NCI-H128 (cell line): ENCODE measurements around the gene OSTM1.

ENCODE experiments used
- DNase-seq: peaks from one replicate; lab custom pipeline; 2025; ENCODE audit not compliant: unreplicated experiment; lab: John Stamatoyannopoulos, UW

Gene OSTM1

DNA sequence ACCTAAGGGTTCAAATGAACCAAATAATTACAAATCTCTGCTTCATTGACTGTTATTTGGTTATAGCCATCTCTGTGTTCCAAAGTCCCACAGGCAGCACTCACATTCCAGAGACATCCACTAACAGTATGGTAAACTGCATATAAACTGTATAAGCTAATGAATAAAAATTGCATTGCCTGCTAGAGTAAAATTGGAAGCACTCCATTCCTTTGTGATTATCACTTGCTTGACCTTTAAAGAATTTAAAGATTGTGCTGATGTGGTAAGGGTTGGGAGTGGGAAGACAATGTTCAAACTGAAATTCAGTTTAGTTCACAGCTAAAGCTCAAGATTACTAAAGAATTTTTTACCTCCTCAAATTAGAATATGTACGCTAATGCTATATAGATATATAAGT lies 31.0 kb upstream of the OSTM1 start:
- DNase-seq: no peak

DNA sequence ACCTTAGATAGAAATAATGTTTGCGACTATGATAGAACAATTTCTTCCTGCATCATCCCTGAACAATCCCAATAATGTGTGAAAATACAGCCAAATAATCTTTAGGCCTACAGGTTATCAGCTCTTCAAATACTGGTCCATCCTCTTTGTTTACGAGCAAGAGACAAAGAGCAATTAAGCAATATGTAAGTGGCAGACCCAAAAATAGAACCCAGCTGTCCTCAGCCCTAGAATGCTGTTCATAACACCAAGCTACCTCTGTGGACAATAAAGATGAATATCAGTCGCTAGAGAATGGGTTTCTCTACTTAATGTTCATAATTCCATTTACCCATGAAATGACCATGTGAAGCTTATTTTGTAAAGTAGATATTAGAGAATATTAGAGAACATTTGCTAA lies 28.4 kb upstream of the OSTM1 start:
- no peak for DNase-seq

DNA sequence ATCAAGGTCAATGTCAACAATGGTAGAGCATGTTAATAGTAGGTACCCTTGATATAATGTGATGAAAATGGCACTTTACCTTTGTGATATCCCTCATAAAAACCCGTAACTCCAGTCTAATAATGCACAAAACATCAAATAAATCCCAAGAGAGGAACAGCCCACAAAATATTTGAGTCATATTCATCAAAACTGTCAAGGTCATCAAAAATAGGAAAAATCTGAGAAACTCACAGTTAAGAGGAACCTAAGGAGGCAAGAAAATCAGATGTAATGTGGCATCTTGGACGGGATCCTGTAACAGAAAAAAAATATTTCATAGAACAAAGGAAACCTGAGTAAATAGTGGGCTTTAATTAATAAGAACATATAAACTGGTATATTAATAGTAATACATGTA lies 25.5 kb upstream of the OSTM1 start:
- DNase-seq: no peak

DNA sequence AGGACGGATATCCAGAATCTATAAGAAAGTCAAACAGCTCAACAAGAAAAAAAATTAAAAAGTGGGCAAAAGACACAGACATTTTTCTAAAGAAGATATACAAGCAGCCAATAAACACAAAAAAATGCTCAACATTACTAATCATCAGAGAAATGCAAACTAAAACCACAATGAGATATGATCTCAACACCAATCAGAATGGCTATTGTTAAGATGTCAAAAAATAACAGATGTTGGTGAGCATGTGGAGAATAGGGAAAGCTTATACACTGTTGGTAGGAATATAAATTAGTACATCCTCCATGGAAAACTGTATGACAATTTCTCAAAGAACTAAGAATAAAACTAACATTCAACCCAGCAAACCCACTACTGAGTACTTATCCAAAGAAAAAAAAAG lies 23.3 kb upstream of the OSTM1 start:
- DNase-seq: no peak

DNA sequence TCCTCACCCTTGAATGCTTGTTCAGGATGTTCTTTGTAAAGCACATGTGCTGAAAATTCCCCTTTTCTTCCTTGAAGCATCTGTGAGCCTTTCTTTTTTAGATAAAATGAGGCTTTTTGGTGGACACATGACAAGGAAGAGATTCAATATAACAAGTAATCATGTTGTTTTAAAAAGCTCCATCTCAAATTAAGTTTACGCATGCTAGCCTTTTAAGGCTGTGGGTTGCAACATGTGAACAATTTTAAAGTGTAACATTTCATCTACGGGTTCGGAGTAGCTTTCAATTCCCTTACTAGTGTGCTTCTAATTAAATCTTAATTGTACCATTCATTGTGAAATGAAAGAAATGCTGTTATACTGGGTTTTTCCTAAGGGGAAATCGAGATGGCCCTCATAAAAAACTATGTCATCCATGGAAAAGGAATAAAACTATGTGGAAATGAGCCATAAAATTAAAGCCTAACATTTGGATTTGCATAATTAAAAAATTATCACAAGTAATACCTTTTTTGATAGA lies 19.3 kb upstream of the OSTM1 start:
- DNase-seq: no peak

DNA sequence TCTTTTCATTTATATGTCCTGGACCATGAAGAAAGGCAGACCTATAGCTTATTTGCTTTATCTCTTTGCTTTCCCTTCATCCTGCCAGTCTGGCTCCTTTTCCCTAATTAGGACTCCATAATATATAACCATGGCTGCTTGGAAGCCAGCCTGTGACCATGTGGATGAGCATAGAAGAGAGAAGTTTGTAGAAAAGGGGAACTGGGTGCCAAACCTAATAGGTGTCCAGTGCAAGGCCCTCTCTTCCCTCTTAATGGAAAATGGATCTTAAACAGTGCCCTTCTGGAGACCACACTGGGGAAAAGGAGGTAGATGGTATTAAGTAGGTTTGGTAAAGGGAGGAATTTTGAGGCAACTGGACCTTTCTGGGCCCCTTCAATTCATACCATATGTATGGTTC lies 16.7 kb upstream of the OSTM1 start:
- DNase-seq: no peak

DNA sequence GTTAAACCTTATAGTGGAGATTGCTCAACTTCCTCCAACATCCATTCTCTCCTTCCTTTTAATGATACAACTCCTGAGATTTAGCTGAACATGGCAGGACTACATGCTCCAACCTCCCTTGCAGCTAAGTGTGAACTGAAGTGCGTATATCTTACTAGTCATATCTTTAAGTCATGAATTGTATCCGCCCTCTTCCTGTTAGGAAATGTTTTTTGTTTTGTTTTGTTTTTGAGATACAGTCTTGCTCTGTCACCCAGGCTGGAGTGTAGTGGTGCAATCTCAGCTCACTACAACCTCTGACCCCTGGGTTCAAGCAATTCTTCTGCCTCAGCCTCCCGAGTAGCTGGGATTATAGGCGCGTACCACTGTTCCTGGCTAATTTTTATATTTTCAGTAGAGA lies 8.8 kb upstream of the OSTM1 start:
- no peak for DNase-seq

DNA sequence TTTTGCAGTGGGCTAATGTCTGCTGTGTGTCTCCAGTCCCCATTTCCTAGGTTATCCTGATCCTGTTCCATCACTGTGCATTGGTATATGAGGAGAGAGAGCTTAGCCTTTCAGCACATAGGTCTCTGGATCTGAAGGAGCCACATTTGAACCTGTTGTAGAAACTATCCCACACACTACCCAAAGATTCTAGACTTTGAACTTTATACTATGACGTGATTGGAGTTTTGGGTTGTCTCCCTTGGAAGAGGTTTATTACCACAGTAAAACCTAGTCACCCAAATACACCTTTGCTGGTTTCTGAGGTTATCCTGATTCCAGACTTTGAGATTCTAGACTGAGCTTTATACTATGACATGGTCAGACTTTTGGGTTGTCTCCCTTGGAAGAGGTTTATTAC lies 8.0 kb upstream of the OSTM1 start:
- DNase-seq: no peak

DNA sequence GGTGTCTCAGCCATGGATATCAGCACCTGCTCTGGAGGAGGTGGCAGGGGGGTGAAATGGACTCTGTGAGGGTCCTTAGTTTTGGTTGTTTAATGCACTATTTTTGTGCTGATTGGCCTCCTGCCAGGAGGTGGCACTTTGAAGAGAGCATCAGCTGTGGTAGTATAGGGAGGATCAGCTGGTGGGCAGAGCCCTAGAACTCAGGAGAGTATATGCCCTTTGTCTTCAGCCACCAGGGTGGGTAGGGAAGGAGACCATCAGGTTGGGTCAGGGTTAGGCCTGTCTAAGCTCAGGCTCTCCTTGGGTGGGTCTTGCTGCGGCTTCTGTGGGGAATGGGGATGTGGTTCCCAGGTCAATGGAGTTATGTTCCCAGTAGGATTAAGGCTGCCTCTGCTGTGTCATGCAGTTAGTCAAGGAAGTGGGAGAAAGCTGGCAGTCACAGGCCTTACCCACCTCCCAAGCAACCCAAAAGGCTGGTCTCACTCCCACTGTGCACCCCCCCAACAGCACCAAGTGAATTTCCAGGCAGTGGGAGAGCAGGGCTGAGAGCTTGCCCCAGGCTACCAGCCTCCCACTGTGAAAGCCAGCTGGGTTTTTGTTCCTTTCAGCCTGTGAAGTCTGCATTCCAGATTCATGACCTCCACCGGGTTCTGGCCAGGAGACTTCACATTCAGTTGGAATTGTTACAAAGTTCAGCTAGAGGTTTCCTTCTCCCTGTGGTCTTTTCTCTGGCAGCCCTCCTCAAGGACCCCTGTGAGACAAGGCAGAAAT lies 5.7 kb upstream of the OSTM1 start:
- no peak for DNase-seq

DNA sequence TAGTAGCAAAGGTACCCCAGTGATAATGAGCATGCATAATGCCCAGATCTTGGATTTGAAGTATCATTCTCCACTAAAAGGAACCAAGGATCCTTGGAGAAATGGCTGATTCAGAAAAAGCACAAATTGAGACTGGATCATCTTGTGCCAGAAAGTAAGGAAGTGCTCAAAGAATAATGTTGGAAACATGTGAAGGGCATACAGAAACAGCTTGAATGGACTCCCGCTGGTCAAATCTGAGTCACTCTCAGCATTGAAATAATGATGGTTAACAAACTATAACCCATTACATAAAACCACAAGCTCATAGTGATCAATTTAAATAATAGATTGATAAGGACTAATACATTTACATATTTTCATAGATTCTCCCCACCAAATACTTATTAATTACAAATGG lies 3.6 kb upstream of the OSTM1 start:
- no peak for DNase-seq

DNA sequence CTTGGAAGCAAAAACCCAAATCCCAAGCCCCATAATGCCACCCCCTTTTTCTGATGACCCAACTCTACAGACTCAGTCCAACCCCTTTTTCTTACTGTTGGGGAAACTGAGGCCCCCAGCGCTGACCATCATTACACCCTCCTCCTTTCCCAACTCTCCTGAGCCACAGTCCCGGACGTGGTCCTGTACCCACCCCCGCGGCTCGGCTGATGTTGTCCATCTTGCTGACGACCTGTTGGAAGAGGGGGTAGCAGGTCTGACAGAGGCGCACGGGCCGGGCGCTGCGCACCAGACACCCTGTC lies 533 bp downstream of the OSTM1 start:
- no peak for DNase-seq

DNA sequence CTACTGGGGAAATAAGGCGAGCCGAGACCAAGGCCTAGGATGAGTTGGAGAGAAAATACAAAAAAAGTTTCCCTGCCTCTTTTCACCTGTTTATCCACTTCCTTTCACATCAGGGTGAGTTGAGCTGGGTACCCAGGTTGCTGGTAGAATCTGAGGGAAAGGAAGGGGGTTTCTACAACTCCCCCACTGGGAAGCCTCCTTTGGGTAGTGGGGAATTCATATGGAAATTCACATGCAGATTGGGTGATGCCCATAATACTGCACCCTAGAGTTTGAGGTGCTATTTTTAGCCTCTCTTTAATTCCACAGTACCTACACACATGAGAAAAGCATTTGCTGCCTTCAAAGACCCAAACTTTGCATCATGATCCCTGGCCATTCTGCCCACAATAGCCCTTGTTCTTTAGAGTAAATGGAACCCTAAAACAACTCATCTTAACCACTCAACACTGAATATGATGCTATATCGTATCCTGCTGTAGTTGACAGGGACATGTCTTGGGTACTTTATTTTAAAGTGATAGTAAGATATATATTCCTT lies 2.7 kb downstream of the OSTM1 start:
- no peak for DNase-seq

DNA sequence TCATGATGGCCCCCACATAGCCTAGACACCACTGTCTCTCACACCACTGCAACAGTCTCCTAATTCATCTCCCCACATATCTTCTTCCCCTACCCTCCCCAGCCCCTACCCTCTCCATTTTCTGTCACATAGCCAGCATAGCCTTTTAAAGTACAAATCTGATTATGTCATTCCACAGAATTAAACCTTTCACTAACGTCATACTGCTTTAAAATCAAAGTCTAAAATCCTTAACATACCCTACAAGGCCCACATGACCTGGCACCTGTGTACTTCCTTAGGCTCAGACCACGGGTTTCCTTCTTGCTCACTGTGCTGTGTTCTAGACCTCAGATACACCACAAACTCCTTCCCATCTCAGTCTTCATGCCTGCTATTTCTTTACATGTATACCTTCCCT lies 5.9 kb downstream of the OSTM1 start:
- DNase-seq: no peak

DNA sequence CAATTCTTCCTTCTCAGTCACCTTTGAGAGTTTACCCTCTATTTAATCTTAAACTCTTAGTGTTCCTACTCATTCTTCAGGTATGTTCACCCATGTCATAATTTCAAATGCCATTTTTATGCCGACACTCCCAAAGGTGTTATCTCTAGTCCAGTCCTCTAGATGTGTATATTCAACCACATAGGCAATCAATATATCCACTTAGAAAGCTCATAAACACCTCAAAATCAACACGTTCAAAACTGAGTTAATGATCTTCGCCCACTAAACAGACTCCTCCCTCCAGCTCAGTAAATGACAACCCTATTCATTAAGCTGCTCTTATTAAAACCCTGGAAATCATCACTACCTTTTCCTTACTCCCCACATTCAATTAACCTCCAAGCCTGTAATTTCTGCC lies 6.4 kb downstream of the OSTM1 start:
- DNase-seq: no peak

DNA sequence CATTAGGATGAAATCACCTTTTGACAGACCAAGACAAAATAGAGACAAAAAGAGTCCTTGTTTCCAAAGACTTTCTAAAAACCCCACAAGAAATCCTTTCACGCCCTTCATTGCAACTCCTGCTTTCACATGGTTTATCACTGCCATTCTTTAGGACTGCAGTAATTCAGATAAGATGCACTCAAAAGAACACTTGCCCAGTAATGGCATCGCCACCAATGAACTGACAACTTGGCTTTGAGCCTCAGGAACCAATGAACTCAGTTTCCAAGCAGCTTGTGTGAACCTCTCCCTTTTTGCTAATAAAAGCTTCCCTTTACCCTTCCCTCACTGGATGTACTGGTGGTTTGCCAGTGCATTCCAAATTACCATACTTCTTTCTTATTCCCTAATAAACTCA lies 21.8 kb downstream of the OSTM1 start:
- no peak for DNase-seq

DNA sequence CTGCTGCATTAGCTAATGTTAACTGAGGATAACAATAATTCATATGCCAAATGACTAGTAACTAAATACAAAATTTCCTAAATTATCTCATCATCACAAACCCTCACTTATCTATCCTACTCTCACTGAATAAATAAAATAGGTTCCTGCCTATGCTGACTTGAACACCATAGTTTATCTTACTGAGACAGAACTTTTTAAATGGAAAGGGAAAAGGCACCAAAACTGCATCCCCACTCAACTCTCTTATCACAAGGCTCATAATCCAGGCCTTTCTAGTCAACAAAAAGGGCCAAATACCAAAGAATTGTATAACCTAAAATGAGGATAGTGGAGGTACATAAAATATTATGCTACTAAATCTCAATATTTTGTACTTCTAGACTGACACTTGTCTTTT lies 23.1 kb downstream of the OSTM1 start:
- no peak for DNase-seq

DNA sequence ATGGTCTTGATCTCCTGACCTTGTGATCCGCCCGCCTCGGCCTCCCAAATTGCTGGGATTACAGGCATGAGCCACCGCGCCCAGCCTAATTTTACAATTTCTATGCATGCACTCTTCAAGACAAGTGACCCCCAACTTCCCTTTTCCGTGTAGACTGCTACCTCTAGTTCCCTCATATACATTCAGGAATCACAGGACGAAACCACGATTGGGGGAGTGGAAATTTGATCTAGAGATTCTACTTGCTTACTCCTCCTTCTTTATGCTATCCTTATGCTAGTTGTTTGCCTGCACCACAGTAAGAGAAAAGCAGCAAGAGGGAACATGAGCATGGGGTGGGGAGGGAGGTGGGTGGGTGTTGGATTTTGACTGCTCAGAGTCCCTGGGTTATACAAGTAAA lies 34.9 kb downstream of the OSTM1 start:
- DNase-seq: no peak

DNA sequence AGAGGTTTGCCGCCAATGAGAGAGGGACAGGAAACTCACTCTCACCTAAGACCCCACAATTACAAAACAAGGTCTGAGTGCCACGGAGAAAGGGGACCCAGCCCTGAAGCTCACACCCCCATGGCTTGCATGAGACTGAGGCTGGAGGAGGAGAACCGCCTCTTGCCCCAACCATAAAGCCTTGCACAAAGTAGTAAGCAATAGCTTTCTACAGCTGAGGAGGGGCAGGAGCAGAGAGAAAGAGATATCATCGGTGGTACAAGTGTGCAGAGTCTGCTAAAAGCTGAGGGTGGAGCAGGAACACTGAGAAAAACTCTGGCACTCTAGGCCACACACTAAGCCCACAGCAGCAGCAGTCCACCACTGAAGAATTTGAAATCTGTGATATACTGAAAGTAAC lies 37.7 kb downstream of the OSTM1 start:
- no peak for DNase-seq

DNA sequence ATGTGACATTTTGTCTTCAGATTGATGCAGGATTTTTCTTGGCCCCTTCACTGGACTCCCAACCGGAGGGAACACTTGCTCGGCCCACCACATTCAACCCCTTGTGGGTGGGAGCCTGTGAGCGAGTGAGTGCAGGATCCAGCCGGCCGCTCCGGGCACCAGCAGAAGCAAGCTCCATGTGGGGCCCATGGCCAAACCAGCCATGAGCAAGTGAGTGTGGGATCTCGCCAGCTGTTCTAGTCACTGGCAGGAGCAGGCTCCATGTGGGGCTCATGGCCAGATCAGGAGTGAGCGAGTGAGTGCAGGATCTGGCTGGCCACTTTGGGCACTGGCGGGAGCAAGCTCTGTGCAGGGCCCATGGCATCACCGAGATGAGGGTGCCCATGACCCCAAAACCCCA lies 42.6 kb downstream of the OSTM1 start:
- DNase-seq: no peak

DNA sequence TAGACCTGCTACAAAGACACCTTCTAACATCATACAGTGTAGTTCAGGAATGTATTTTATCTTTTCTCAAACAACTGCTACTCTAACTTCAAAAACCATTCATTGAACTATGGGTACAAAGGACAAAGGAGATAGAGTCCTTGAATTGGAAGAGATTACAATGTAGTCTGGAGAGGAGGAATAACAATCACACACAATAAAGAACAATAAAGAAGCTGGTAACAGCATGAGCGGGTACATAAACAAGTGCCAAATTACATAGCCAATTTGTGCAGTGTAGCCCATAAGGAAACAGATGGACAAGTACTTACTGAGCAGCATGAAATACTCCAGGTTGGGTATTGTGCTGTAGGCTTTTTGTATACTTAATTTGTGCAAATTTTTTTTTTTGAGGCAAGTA lies 44.3 kb downstream of the OSTM1 start:
- DNase-seq: no peak

DNA sequence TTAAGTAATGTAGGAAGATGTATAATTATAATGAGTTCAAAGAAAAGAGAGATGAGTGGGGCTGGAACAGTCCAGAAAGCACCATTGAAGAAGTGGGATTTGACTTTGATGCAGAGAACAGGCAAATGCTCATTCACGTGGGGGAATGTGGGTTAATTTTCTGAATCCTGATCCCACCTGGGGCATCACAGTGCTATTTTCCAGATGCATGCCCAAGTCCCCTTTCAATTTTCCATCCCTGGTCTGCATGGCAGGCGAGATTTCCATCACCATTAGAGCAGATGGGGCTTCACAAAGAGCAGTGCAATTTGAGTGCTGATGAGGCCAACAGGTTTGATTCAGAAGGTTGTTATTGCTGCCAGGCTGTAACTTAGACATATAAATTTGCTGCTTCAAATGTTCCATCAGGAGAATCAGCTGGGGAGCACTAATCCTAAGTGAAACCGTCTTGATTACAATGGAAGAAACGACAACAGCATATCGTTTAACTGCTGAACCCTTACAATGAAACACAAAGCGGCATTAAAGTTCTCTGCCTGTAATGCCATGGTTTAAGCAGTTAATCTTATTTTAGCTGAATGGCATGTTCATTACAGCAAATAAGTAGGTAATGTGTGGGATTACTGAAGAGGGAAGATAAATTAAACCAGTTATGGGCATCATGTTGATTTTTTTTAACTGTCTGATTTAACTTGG lies 45.2 kb downstream of the OSTM1 start:
- peak; percentile 58 for DNase-seq

DNA sequence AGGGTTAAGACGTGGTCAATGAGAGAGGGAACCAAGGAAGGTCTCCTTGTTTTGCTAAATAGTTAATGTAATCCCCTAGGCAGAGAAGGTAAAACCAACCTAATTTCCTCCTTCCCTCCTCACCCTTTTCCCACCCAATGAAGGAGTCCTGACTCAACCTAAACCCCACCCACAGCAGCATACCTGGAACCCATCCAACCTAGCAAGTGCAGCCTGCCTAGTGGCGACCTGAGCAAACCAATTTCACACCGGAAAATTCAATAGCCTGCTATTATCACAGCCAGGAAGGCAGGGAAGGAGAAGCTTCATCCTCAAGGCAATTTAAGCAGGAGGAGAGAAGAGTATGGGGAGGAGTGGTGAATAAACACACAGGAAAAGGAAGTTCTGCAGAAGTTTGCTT lies 46.9 kb downstream of the OSTM1 start:
- DNase-seq: no peak

DNA sequence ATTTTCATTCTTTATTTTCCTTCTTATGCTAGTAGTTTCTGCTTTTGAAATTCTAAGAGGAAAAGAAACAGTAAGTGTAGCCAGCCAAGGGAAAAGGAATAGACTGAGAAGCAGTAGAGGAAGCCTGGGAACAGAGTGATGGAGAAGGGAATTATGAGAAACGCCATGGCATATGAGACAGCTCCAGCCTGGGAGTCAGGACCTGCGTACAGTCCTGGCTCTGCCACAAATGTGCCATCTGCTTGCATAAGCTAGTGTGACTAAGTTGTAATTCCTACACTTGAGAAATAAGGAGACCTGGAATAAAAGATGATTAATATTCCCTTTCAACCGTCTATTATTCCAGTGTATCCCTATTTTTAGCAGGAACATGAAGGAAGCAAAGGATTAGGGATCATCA lies 47.5 kb downstream of the OSTM1 start:
- no peak for DNase-seq
